Stimulated activated CD4-positive, alpha-beta T cell treated with anti-CD3 and anti-CD28 coated beads, TNF-alpha, amount 100 ng/mL, for 48 hours (primary cell): ENCODE data around the gene BIRC2.
"Not testable (repeated sequence)": the region's sequence is repeated elsewhere in the genome, so short reads cannot be mapped to it uniquely, and the experiment has no call there.

ENCODE experiments used
- DNase-seq, 3 donors: peaks; one replicate each; pipeline ENCODE4 v3.0.0-alpha.2; 2020; ENCODE audit warnings: low read depth in 3 of 3

Gene BIRC2

GRCh38 chr11:102346748-102347461 lies at the start of gene BIRC2:
BIRC2 (plus strand) TSS chr11:102347214; CDS start chr11:102349855, 2,641 bp downstream.
- peak; percentile 91 to 95 (median 94) for DNase-seq

- not testable (repeated sequence) for DNase-seq
Measured at GRCh38 chr11:102300837-102301236, 46.2 kb upstream of the BIRC2 start.

- DNase-seq: no peak
Measured at GRCh38 chr11:102302241-102302640, 44.8 kb upstream of the BIRC2 start.

GRCh38 chr11:102304686-102305085 lies 42.3 kb upstream of the BIRC2 start:
- DNase-seq: no peak

GRCh38 chr11:102305352-102306047 lies 41.5 kb upstream of the BIRC2 start:
- DNase-seq: no peak

- no peak for DNase-seq
Measured at GRCh38 chr11:102306048-102306597, 40.9 kb upstream of the BIRC2 start.

GRCh38 chr11:102306817-102307726 lies 39.9 kb upstream of the BIRC2 start:
- no peak for DNase-seq

GRCh38 chr11:102307727-102308038 lies 39.3 kb upstream of the BIRC2 start:
- DNase-seq: no peak

- DNase-seq: peak in 1 of 3 donors; percentile 25
Measured at GRCh38 chr11:102309621-102310541, 37.1 kb upstream of the BIRC2 start.

- no peak for DNase-seq
Measured at GRCh38 chr11:102312667-102313066, 34.3 kb upstream of the BIRC2 start.

- no peak for DNase-seq
Measured at GRCh38 chr11:102313238-102313940, 33.6 kb upstream of the BIRC2 start.

- no peak for DNase-seq
Measured at GRCh38 chr11:102314784-102315183, 32.2 kb upstream of the BIRC2 start.

- no peak for DNase-seq
Measured at GRCh38 chr11:102316346-102316904, 30.6 kb upstream of the BIRC2 start.

- DNase-seq: peak; percentile 72 to 89 (median 79)
Measured at GRCh38 chr11:102317099-102317767, 29.8 kb upstream of the BIRC2 start, which contains the start of gene BIRC3. BIRC3 (plus strand) TSS chr11:102317484; CDS start chr11:102324510, 7,026 bp downstream.

- DNase-seq: no peak
Measured at GRCh38 chr11:102317768-102318103, 29.3 kb upstream of the BIRC2 start.

GRCh38 chr11:102318469-102318868 lies 28.5 kb upstream of the BIRC2 start:
- DNase-seq: peak in 1 of 3 donors; percentile 55

GRCh38 chr11:102319544-102319943 lies 27.5 kb upstream of the BIRC2 start:
- no peak for DNase-seq

GRCh38 chr11:102320188-102320587 lies 26.8 kb upstream of the BIRC2 start:
- DNase-seq: no peak

- no peak for DNase-seq
Measured at GRCh38 chr11:102320679-102321078, 26.3 kb upstream of the BIRC2 start.
